ENCODE results near the gene SCAF4.

Gene SCAF4

GRCh38 chr21:31629972-31630711 is 101.8 kb downstream of the SCAF4 start:
- H2AFZ ChIP-seq: no peak overlapping the region
- H3K9ac ChIP-seq: no peak overlapping the region
- no peaks in the 10 kb centered on the region for H3K79me2 ChIP-seq
- no peaks in the 10 kb centered on the region for H3K36me3 ChIP-seq (ENCODE audit: control insufficient read depth, insufficient read depth, low read length)
- H3K27ac ChIP-seq: no peak overlapping the region
- no peaks in the 10 kb centered on the region for H3K4me1 ChIP-seq
- H3K27me3 ChIP-seq (ENCODE audit: control insufficient read depth, insufficient read depth, low read length): no peaks in the 10 kb centered on the region
- no peak overlapping the region for H3K4me3 ChIP-seq (ENCODE audit: low read depth, low read length)
- TF ChIP-seq CTCF (IDR thresholded peaks at IDR 0.05): no peak
- H3K4me2 ChIP-seq (ENCODE audit: low read length): no peak overlapping the region
- no peaks in the 10 kb centered on the region for H3K9me3 ChIP-seq (ENCODE audit: control insufficient read depth, low read length)

- Histone ChIP-seq H3K9me3 (ENCODE audit: control insufficient read depth, low read length) (no peaks in the 10 kb centered on the region), H3K27ac (no peak overlapping the region), H3K27me3 (ENCODE audit: control insufficient read depth, insufficient read depth, low read length) (no peaks in the 10 kb centered on the region), H3K79me2 (no peaks in the 10 kb centered on the region), H3K9ac (no peak overlapping the region), H3K4me2 (ENCODE audit: low read length) (no peak overlapping the region), H2AFZ (no peak overlapping the region), H3K36me3 (ENCODE audit: control insufficient read depth, insufficient read depth, low read length) (no peaks in the 10 kb centered on the region), H3K4me1 (no peaks in the 10 kb centered on the region), H3K4me3 (ENCODE audit: low read depth, low read length) (no peak overlapping the region)
- TF ChIP-seq CTCF (IDR thresholded peaks at IDR 0.05): no peak
These were observed 106.9 kb downstream of the SCAF4 start for GRCh38 chr21:31624961-31625491.

GRCh38 chr21:31624181-31624580 is 107.7 kb downstream of the SCAF4 start:
- no peak overlapping the region for H3K9ac ChIP-seq
- no peaks in the 10 kb centered on the region for H3K4me1 ChIP-seq
- H3K27ac ChIP-seq: no peak overlapping the region
- no peak overlapping the region for H2AFZ ChIP-seq
- TF ChIP-seq CTCF (IDR thresholded peaks at IDR 0.05): no peak
- H3K27me3 ChIP-seq (ENCODE audit: control insufficient read depth, insufficient read depth, low read length): no peaks in the 10 kb centered on the region
- no peaks in the 10 kb centered on the region for H3K9me3 ChIP-seq (ENCODE audit: control insufficient read depth, low read length)
- no peak overlapping the region for H3K4me2 ChIP-seq (ENCODE audit: low read length)
- H3K79me2 ChIP-seq: no peaks in the 10 kb centered on the region
- H3K36me3 ChIP-seq (ENCODE audit: control insufficient read depth, insufficient read depth, low read length): no peaks in the 10 kb centered on the region
- H3K4me3 ChIP-seq (ENCODE audit: low read depth, low read length): no peak overlapping the region

GRCh38 chr21:31623664-31624063 is 108.3 kb downstream of the SCAF4 start:
- Histone ChIP-seq H3K27ac (no peak overlapping the region), H3K4me1 (no peaks in the 10 kb centered on the region), H3K27me3 (ENCODE audit: control insufficient read depth, insufficient read depth, low read length) (no peaks in the 10 kb centered on the region), H2AFZ (no peak overlapping the region), H3K79me2 (no peaks in the 10 kb centered on the region), H3K9me3 (ENCODE audit: control insufficient read depth, low read length) (no peaks in the 10 kb centered on the region), H3K4me3 (ENCODE audit: low read depth, low read length) (no peak overlapping the region), H3K36me3 (ENCODE audit: control insufficient read depth, insufficient read depth, low read length) (no peaks in the 10 kb centered on the region), H3K9ac (no peak overlapping the region), H3K4me2 (ENCODE audit: low read length) (no peak overlapping the region)
- TF ChIP-seq CTCF (IDR thresholded peaks at IDR 0.05): no peak

GRCh38 chr21:31622397-31622796 is 109.5 kb downstream of the SCAF4 start:
- Histone ChIP-seq H3K36me3 (ENCODE audit: control insufficient read depth, insufficient read depth, low read length) (no peaks in the 10 kb centered on the region), H3K79me2 (no peaks in the 10 kb centered on the region), H3K9me3 (ENCODE audit: control insufficient read depth, low read length) (no peaks in the 10 kb centered on the region), H3K27me3 (ENCODE audit: control insufficient read depth, insufficient read depth, low read length) (no peaks in the 10 kb centered on the region), H3K27ac (no peak overlapping the region), H3K4me2 (ENCODE audit: low read length) (no peak overlapping the region), H3K4me3 (ENCODE audit: low read depth, low read length) (no peak overlapping the region), H3K4me1 (no peaks in the 10 kb centered on the region), H3K9ac (no peak overlapping the region), H2AFZ (no peak overlapping the region)
- no peak for TF ChIP-seq CTCF (IDR thresholded peaks at IDR 0.05)

Measured in parathyroid adenoma (tissue), 2 donors.